ENCODE data around the gene GSTCD. TPM values are rescaled to one million over a fixed set of nuclear protein-coding genes. Genes with fewer than 3 reads are reported as not detected.

GSTCD gene
- total RNA-seq, 1 experiment from 2014 or later = 8.8 TPM

DNA sequence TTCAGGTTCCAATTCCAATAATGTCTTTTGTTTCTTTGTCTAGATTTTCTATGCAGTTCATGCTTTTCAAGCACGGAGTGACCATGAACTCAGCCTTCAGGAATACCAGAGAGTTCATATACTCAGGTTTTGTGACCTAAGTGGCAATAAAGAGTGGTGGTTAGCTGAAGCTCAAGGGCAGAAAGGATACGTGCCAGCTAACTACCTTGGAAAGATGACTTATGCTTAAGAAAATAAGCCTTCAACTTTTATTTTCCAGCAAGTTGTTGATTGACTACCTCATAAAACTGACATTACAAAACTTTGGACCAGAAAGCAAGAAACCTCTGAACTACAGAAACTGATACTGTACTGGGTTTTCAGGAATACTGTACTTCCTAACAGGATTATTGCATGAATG, 30.9 kb upstream of the GSTCD start:
- Histone ChIP-seq H3K36me3 (ENCODE audit: control insufficient read depth, insufficient read depth, low read length) (no peaks in the 10 kb centered on the region), H3K27me3 (ENCODE audit: control insufficient read depth, insufficient read depth, low read length) (no peaks in the 10 kb centered on the region), H3K27ac (ENCODE audit: low read length) (no peak overlapping the region), H3K9me3 (ENCODE audit: control insufficient read depth, insufficient read depth, low read depth, low read length) (no peaks in the 10 kb centered on the region), H3K4me1 (ENCODE audit: control insufficient read depth, insufficient read depth, low read length) (no peaks in the 10 kb centered on the region), H3K4me3 (ENCODE audit: low read depth in 2 of 2, low read length in 2 of 2) (no peak overlapping the region)
- TF ChIP-seq TCF7L2 (IDR thresholded peaks at IDR 0.05; ENCODE audit: low read depth, low read length) (no peak), SIN3A (IDR thresholded peaks at IDR 0.05; ENCODE audit: borderline replicate concordance, insufficient read depth, low read depth, low read length) (no peak), REST (IDR thresholded peaks at IDR 0.05; ENCODE audit: insufficient read depth in 1 of 2, low read depth in 2 of 2, low read length in 1 of 2) (no peak), POLR2AphosphoS5 (IDR thresholded peaks at IDR 0.05; ENCODE audit: low read depth, low read length) (no peak)
- TF ChIP-seq, protein P1, sequence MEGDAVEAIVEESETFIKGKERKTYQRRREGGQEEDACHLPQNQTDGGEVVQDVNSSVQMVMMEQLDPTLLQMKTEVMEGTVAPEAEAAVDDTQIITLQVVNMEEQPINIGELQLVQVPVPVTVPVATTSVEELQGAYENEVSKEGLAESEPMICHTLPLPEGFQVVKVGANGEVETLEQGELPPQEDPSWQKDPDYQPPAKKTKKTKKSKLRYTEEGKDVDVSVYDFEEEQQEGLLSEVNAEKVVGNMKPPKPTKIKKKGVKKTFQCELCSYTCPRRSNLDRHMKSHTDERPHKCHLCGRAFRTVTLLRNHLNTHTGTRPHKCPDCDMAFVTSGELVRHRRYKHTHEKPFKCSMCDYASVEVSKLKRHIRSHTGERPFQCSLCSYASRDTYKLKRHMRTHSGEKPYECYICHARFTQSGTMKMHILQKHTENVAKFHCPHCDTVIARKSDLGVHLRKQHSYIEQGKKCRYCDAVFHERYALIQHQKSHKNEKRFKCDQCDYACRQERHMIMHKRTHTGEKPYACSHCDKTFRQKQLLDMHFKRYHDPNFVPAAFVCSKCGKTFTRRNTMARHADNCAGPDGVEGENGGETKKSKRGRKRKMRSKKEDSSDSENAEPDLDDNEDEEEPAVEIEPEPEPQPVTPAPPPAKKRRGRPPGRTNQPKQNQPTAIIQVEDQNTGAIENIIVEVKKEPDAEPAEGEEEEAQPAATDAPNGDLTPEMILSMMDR (IDR thresholded peaks at IDR 0.05) = no peak
- ChIA-PET POLR2A (no interaction called here), CTCF (no interaction called here)
- intact Hi-C loops (cut with micrococcal nuclease; ENCODE audit: unreplicated experiment) (no loop called here), in situ Hi-C loops (cut with HindIII; ENCODE audit: low pct_unique_long_range_greater_than_20kb, low sequenced_read_pairs) (no loop called here)
- DNase-seq (ENCODE audit: low read depth, low spot score) = no peak
- no peak for ATAC-seq
- BruUV-seq (replicated peaks) = no TSS peak

- intact Hi-C loops (cut with micrococcal nuclease; ENCODE audit: unreplicated experiment) = no loop called here
- BruUV-seq (replicated peaks) = no TSS peak
- DNase-seq (ENCODE audit: low read depth, low spot score) (no peak), ATAC-seq (no peak)
- ChIA-PET POLR2A (no interaction called here), CTCF (no interaction called here)
- Histone ChIP-seq H3K9me3 (ENCODE audit: control insufficient read depth, insufficient read depth, low read depth, low read length) (no peaks in the 10 kb centered on the region), H3K4me3 (ENCODE audit: low read depth in 2 of 2, low read length in 2 of 2) (no peak overlapping the region), H3K27ac (ENCODE audit: low read length) (no peak overlapping the region), H3K27me3 (ENCODE audit: control insufficient read depth, insufficient read depth, low read length) (no peaks in the 10 kb centered on the region), H3K4me1 (ENCODE audit: control insufficient read depth, insufficient read depth, low read length) (no peaks in the 10 kb centered on the region), H3K36me3 (ENCODE audit: control insufficient read depth, insufficient read depth, low read length) (no peaks in the 10 kb centered on the region; the same call in 1 of the 2 replicates)
- in situ Hi-C loops (cut with HindIII; ENCODE audit: low pct_unique_long_range_greater_than_20kb, low sequenced_read_pairs) = no loop called here
- no peak for TF ChIP-seq REST (IDR thresholded peaks at IDR 0.05; ENCODE audit: insufficient read depth in 1 of 2, low read depth in 2 of 2, low read length in 1 of 2)
- TF ChIP-seq, protein P1 (IDR thresholded peaks at IDR 0.05) = no peak
- TF ChIP-seq SIN3A (IDR thresholded peaks at IDR 0.05; ENCODE audit: borderline replicate concordance, insufficient read depth, low read depth, low read length) = no peak
- TF ChIP-seq POLR2AphosphoS5 (IDR thresholded peaks at IDR 0.05; ENCODE audit: low read depth, low read length) = no peak
- TF ChIP-seq TCF7L2 (IDR thresholded peaks at IDR 0.05; ENCODE audit: low read depth, low read length) = no peak
Measured at GRCh38 chr4:105679186-105679585, 29.4 kb upstream of the GSTCD start.

All from Panc1 (cell line).